ENCODE results near the gene LAMA2.

- TF ChIP-seq CTCF (IDR thresholded peaks at IDR 0.05 in 8 of 11, conservative IDR thresholded peaks at IDR 0.05 in 3 of 11) (no peak), POLR2A (IDR thresholded peaks at IDR 0.05) (no peak), POLR2AphosphoS5 (IDR thresholded peaks at IDR 0.05) (no peak)
Observed at GRCh38 chr6:128857806-128858205, 25.1 kb upstream of the LAMA2 start.

All from spleen (tissue), 7 donors.